Measurements from ENCODE around the gene RNF152. TPM values are rescaled to one million over a fixed set of nuclear protein-coding genes. Genes with fewer than 3 reads are reported as not detected.

RNF152 gene
- total RNA-seq, 1 experiment from 2014 or later, result 0.18 TPM

DNA sequence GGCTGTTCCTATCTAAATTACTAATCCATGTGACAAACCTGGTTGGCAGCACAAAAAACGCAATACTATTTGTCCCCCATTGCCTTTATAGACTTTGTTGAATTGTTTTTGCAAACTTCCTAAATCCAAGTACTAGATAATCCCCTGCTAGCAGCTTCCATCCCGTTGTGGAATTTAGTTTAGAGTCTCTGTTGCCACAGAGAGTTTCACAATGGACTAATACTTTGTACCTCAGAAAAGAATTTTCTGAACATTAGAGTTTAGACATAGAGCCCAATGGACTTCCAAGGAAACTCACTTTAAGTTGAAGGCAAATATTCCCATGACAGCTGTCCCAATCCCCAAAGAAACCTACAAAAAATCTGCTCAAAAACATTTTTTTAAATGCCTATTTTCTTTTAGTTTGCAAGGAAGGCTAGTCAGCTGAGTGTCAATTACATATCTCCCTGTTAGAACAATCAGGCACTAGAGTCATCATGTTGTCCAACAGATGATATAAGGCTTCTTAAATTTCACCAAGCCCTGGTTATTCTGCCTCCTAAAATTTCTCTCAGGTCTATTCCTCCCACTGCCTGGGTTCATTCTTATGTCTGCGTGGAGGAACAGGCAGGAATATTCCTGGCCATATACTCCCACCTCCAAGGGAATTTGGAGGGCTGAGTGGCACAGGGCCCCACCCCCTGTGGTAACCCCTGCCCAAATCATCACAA, 27.2 kb downstream of the RNF152 start:
- no peak for TF ChIP-seq SIN3A (IDR thresholded peaks at IDR 0.05; ENCODE audit: borderline replicate concordance, insufficient read depth, low read depth, low read length)
- TF ChIP-seq, protein P1, sequence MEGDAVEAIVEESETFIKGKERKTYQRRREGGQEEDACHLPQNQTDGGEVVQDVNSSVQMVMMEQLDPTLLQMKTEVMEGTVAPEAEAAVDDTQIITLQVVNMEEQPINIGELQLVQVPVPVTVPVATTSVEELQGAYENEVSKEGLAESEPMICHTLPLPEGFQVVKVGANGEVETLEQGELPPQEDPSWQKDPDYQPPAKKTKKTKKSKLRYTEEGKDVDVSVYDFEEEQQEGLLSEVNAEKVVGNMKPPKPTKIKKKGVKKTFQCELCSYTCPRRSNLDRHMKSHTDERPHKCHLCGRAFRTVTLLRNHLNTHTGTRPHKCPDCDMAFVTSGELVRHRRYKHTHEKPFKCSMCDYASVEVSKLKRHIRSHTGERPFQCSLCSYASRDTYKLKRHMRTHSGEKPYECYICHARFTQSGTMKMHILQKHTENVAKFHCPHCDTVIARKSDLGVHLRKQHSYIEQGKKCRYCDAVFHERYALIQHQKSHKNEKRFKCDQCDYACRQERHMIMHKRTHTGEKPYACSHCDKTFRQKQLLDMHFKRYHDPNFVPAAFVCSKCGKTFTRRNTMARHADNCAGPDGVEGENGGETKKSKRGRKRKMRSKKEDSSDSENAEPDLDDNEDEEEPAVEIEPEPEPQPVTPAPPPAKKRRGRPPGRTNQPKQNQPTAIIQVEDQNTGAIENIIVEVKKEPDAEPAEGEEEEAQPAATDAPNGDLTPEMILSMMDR (IDR thresholded peaks at IDR 0.05), result no peak
- TF ChIP-seq TCF7L2 (IDR thresholded peaks at IDR 0.05; ENCODE audit: low read depth, low read length), result no peak
- TF ChIP-seq, protein P2, sequence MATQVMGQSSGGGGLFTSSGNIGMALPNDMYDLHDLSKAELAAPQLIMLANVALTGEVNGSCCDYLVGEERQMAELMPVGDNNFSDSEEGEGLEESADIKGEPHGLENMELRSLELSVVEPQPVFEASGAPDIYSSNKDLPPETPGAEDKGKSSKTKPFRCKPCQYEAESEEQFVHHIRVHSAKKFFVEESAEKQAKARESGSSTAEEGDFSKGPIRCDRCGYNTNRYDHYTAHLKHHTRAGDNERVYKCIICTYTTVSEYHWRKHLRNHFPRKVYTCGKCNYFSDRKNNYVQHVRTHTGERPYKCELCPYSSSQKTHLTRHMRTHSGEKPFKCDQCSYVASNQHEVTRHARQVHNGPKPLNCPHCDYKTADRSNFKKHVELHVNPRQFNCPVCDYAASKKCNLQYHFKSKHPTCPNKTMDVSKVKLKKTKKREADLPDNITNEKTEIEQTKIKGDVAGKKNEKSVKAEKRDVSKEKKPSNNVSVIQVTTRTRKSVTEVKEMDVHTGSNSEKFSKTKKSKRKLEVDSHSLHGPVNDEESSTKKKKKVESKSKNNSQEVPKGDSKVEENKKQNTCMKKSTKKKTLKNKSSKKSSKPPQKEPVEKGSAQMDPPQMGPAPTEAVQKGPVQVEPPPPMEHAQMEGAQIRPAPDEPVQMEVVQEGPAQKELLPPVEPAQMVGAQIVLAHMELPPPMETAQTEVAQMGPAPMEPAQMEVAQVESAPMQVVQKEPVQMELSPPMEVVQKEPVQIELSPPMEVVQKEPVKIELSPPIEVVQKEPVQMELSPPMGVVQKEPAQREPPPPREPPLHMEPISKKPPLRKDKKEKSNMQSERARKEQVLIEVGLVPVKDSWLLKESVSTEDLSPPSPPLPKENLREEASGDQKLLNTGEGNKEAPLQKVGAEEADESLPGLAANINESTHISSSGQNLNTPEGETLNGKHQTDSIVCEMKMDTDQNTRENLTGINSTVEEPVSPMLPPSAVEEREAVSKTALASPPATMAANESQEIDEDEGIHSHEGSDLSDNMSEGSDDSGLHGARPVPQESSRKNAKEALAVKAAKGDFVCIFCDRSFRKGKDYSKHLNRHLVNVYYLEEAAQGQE (IDR thresholded peaks at IDR 0.05; ENCODE audit: insufficient read depth in 1 of 2, low read depth in 2 of 2, low read length in 1 of 2), result no peak
- TF ChIP-seq POLR2AphosphoS5 (IDR thresholded peaks at IDR 0.05; ENCODE audit: low read depth, low read length), result no peak
- ChIA-PET CTCF (no interaction called here), POLR2A (no interaction called here)
- intact Hi-C loops (cut with micrococcal nuclease; ENCODE audit: unreplicated experiment) (no loop called here), in situ Hi-C loops (cut with HindIII; ENCODE audit: low pct_unique_long_range_greater_than_20kb, low sequenced_read_pairs) (no loop called here)
- ATAC-seq, result no peak
- Histone ChIP-seq H3K4me3 (ENCODE audit: low read depth in 2 of 2, low read length in 2 of 2) (no peak overlapping the region), H3K27me3 (ENCODE audit: control insufficient read depth, insufficient read depth, low read length) (no peaks in the 10 kb centered on the region), H3K4me1 (ENCODE audit: control insufficient read depth, insufficient read depth, low read length) (no peaks in the 10 kb centered on the region), H3K27ac (ENCODE audit: low read length) (no peak overlapping the region), H3K36me3 (ENCODE audit: control insufficient read depth, insufficient read depth, low read length) (no peaks in the 10 kb centered on the region), H3K9me3 (ENCODE audit: control insufficient read depth, insufficient read depth, low read depth, low read length) (no peaks in the 10 kb centered on the region)
- DNase-seq (ENCODE audit: low read depth, low spot score), result no peak
- BruUV-seq (replicated peaks), result no TSS peak

DNA sequence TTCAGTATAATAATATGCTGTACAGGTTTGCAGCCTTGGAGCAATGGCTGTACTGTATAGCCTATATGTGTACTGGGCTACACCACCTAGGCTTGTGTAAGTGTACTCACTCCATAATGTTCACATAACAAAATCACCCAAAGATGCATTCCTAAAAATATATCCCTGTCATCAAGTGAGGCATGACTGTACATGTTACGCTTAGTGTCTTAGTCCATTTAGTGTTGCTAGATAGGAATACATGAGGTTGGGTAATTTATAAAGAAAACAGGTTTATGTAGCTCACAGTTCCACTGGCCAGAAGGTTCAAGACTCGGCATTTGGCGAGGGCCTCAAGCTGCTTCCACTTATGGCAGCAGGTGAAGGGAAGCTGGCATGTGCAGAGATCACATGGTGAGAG, 31.4 kb downstream of the RNF152 start:
- CTCF ChIA-PET, result no interaction called here
- DNase-seq (ENCODE audit: low read depth, low spot score), result no peak
- TF ChIP-seq SIN3A (IDR thresholded peaks at IDR 0.05; ENCODE audit: borderline replicate concordance, insufficient read depth, low read depth, low read length) (no peak), POLR2AphosphoS5 (IDR thresholded peaks at IDR 0.05; ENCODE audit: low read depth, low read length) (no peak), TCF7L2 (IDR thresholded peaks at IDR 0.05; ENCODE audit: low read depth, low read length) (no peak)
- TF ChIP-seq, protein P2 (IDR thresholded peaks at IDR 0.05; ENCODE audit: insufficient read depth in 1 of 2, low read depth in 2 of 2, low read length in 1 of 2), result no peak
- TF ChIP-seq, protein P1 (IDR thresholded peaks at IDR 0.05), result no peak
- no peak overlapping the region for H3K27ac ChIP-seq (ENCODE audit: low read length)
- H3K9me3 ChIP-seq (ENCODE audit: control insufficient read depth, insufficient read depth, low read depth, low read length), result no peaks in the 10 kb centered on the region
- no TSS peak for BruUV-seq (replicated peaks)
- no peak overlapping the region for H3K4me3 ChIP-seq (ENCODE audit: low read depth in 2 of 2, low read length in 2 of 2)
- POLR2A ChIA-PET, result no interaction called here
- H3K27me3 ChIP-seq (ENCODE audit: control insufficient read depth, insufficient read depth, low read length), result no peaks in the 10 kb centered on the region
- no peak for ATAC-seq
- no peaks in the 10 kb centered on the region for H3K36me3 ChIP-seq (ENCODE audit: control insufficient read depth, insufficient read depth, low read length)
- intact Hi-C loops (cut with micrococcal nuclease; ENCODE audit: unreplicated experiment) (no loop called here), in situ Hi-C loops (cut with HindIII; ENCODE audit: low pct_unique_long_range_greater_than_20kb, low sequenced_read_pairs) (no loop called here)
- H3K4me1 ChIP-seq (ENCODE audit: control insufficient read depth, insufficient read depth, low read length), result no peaks in the 10 kb centered on the region

Measured in Panc1 (cell line).